NCI-H526 treated with DMSO at 0.1 percent for 48 hours (cell line): ENCODE measurements around the gene LYL1.

ENCODE experiments used
- DNase-seq: peaks from one replicate; lab custom pipeline; 2025; lab: John Stamatoyannopoulos, UW

LYL1 gene

GRCh38 chr19:13092606-13093235, 9.9 kb downstream of the LYL1 start:
- no peak for DNase-seq

- DNase-seq = no peak
Measured at GRCh38 chr19:13092158-13092543, 10.5 kb downstream of the LYL1 start.

- DNase-seq = no peak
Measured at GRCh38 chr19:13091400-13092157, 11.1 kb downstream of the LYL1 start.

- DNase-seq = no peak
Measured at GRCh38 chr19:13090511-13091231, 12.0 kb downstream of the LYL1 start.

- DNase-seq = no peak
Measured at GRCh38 chr19:13089857-13090507, 12.7 kb downstream of the LYL1 start.

- no peak for DNase-seq
Measured at GRCh38 chr19:13089139-13089856, 13.4 kb downstream of the LYL1 start.

- no peak for DNase-seq
Measured at GRCh38 chr19:13087795-13088537, 14.7 kb downstream of the LYL1 start.

GRCh38 chr19:13087295-13087694, 15.4 kb downstream of the LYL1 start:
- no peak for DNase-seq

GRCh38 chr19:13086341-13086740, 16.3 kb downstream of the LYL1 start:
- DNase-seq = no peak

GRCh38 chr19:13085666-13086065, 17.0 kb downstream of the LYL1 start:
- no peak for DNase-seq

GRCh38 chr19:13083627-13084026, 19.0 kb downstream of the LYL1 start:
- DNase-seq = no peak

GRCh38 chr19:13083008-13083404, 19.7 kb downstream of the LYL1 start:
- DNase-seq = no peak

- DNase-seq = no peak
Measured at GRCh38 chr19:13082192-13083007, 20.3 kb downstream of the LYL1 start.

- DNase-seq = no peak
Measured at GRCh38 chr19:13079542-13079986, 23.1 kb downstream of the LYL1 start.

GRCh38 chr19:13078897-13079541, 23.6 kb downstream of the LYL1 start:
- no peak for DNase-seq

- no peak for DNase-seq
Measured at GRCh38 chr19:13078381-13078780, 24.3 kb downstream of the LYL1 start.

- DNase-seq = no peak
Measured at GRCh38 chr19:13077240-13077639, 25.4 kb downstream of the LYL1 start.

GRCh38 chr19:13076787-13077186, 25.9 kb downstream of the LYL1 start:
- DNase-seq = no peak

- no peak for DNase-seq
Measured at GRCh38 chr19:13076320-13076719, 26.3 kb downstream of the LYL1 start.

GRCh38 chr19:13074378-13074777, 28.3 kb downstream of the LYL1 start:
- DNase-seq = no peak
